Activated effector memory CD4-positive, alpha-beta T cell treated with Interleukin-2 at 50 U/mL for 16 hours (primary cell): ENCODE data around the gene NOX4.
"Not testable (repeated sequence)": the region's sequence is repeated elsewhere in the genome, so short reads cannot be mapped to it uniquely, and the experiment has no call there.

Experiments used
- DNase-seq: peaks from one replicate; pipeline ENCODE4 v3.0.0-alpha.2; 2020

Gene NOX4

GRCh38 chr11:89457190-89457589 is 34.0 kb downstream of the NOX4 start:
- DNase-seq: no peak

GRCh38 chr11:89456681-89457080 is 34.5 kb downstream of the NOX4 start:
- DNase-seq: no peak

- DNase-seq: no peak
Measured at GRCh38 chr11:89452780-89453179, 38.4 kb downstream of the NOX4 start.

DNA sequence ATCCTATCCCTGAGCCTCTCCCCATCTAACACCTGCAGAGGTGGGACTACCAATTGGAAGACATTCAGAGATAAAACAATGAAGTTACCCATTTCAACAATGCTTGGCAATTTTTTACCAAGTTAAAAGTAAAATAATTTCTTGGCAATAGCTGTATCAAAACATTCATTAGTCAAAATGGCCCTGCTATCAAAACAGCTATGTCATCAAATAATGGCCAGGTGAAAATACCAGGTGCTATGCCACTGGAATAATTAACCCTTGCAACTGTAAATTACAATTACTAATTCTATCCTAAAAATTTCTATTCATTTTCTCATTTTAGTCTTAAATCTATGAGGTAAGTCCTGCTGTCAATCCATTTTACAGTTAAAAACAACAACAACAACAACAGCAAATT is 43.3 kb downstream of the NOX4 start:
- DNase-seq: no peak

GRCh38 chr11:89443361-89444322 is 47.5 kb downstream of the NOX4 start:
- DNase-seq: no peak

- DNase-seq: no peak
Measured at GRCh38 chr11:89442801-89443200, 48.4 kb downstream of the NOX4 start.

- DNase-seq: no peak
Measured at GRCh38 chr11:89441606-89442005, 49.6 kb downstream of the NOX4 start.

DNA sequence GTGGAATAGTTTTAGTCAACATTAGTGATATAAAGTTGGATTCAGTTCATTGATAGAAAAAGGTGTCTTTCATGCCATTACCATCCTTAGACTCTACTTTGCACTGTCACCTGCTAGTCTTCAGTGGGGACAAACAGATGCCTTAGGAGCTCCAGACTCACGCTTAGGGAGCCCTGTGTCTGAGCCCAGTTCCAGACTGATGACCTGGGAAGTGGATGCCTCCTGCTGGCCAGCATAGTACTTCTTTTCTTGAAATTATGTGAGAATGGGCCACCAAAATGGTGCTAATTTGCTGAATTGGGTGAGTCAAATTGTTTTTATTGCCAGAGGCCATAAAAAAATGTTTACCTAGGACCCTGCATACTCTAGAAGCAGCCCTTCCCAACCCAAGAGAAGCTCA is 53.9 kb downstream of the NOX4 start:
- DNase-seq: no peak

- no peak for DNase-seq
Measured at GRCh38 chr11:89436071-89436470, 55.1 kb downstream of the NOX4 start.

DNA sequence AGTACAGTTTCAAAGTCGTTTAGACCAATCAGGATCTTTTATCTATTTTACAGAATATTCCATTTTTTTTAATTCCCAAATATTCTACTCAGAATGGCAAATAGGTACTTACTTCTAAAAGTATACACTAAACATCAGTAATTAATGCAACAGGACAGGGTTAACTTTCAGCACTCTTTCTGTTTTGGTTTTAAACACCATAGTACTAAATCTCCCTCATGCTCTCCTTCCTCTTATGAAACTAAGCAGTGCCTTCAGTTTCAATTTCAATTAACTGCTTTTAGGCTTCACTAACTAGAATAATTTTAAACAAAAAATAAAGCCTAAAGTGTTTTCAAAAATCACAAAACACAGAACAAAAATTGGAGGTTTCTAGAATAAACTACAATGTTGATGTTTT is 57.9 kb downstream of the NOX4 start:
- no peak for DNase-seq

- DNase-seq: not testable (repeated sequence)
Measured at GRCh38 chr11:89432182-89432581, 59.0 kb downstream of the NOX4 start.

- not testable (repeated sequence) for DNase-seq
Measured at GRCh38 chr11:89426501-89426900, 64.7 kb downstream of the NOX4 start.

- no peak for DNase-seq
Measured at GRCh38 chr11:89421718-89422117, 69.5 kb downstream of the NOX4 start.

GRCh38 chr11:89420981-89421380 is 70.2 kb downstream of the NOX4 start:
- no peak for DNase-seq

- DNase-seq: no peak
Measured at GRCh38 chr11:89416961-89417360, 74.2 kb downstream of the NOX4 start.

GRCh38 chr11:89411112-89411511 is 80.1 kb downstream of the NOX4 start:
- DNase-seq: not testable (repeated sequence)

- DNase-seq: not testable (repeated sequence)
Measured at GRCh38 chr11:89410666-89411065, 80.5 kb downstream of the NOX4 start.

- DNase-seq: not testable (repeated sequence)
Measured at GRCh38 chr11:89408441-89408840, 82.7 kb downstream of the NOX4 start.

- DNase-seq: no peak
Measured at GRCh38 chr11:89405629-89406028, 85.5 kb downstream of the NOX4 start.

DNA sequence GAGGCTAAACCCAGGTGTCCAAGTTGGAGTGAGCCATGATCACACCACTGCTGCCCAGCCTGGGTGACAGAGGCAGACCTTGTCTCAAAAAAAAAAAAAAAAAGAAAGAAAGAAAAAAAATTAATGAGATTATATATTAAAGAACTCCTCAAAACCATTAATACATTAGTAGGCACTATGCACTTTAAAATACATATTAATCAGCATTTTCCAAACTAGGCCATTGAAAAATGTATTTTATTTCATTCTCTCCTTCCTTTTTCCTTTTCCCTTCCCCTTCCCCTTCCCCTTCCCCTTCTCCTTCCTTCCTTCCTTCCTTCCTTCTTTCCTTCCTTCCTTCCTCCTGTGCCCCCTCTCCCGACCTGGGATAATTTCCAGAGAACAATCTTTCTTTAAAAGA is 99.5 kb downstream of the NOX4 start:
- not testable (repeated sequence) for DNase-seq

GRCh38 chr11:89387501-89387900 is 103.7 kb downstream of the NOX4 start:
- DNase-seq: not testable (repeated sequence)

DNA sequence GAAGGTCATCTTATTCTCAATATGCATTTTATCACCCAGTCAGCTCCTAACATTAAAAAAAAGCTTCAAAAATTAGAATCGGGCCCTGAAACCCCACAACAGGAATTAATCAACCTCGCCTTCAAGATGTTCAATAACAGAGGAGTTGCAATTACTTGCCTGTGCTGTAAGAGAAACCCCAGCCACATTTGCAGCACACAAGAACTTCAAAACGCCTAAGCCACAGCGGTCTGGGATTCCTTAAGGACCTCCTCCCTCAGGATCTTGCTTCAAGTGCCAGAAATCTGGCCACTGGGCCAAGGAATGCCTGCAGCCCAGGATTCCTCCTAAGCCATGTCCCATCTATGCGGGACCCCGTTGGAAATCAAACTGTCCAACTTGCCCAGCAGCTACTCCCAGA is 108.2 kb downstream of the NOX4 start:
- DNase-seq: not testable (repeated sequence)

- no peak for DNase-seq
Measured at GRCh38 chr11:89381094-89381493, 110.1 kb downstream of the NOX4 start.

GRCh38 chr11:89379976-89380771 is 111.0 kb downstream of the NOX4 start:
- DNase-seq: not testable (repeated sequence)
